Lung (tissue), 12 donors: ENCODE results near the gene VPS25. TPM values are rescaled to one million over a fixed set of nuclear protein-coding genes. Genes with fewer than 3 reads are reported as not detected.

Experiments
- ATAC-seq: fragments of 200-7000 bp; cut with Tn5 transposase; one replicate; pipeline ENCODE4 v1.9.1; 2020; ENCODE audit warnings: moderate number of reproducible peaks; ENCODE audit not compliant: insufficient read depth, low FRiP score
- DNase-seq, 3 donors: peaks; one replicate each; pipeline ENCODE4 v3.0.0-alpha.2; 2013 to 2017
- H3K27ac ChIP-seq, 2 donors: one replicate each; pipeline ENCODE4 v1.5.1; 2013; ENCODE audit warnings: mild to moderate bottlenecking in 2 of 2, moderate library complexity in 2 of 2, control low read depth in 1 of 2, inconsistent platforms in 1 of 2, low read depth in 1 of 2, low read length in 1 of 2
- H3K27me3 ChIP-seq, 3 donors: one replicate each; pipeline ENCODE4 v1.5.1; 2013; ENCODE audit warnings: low read length in 2 of 3; ENCODE audit not compliant: control insufficient read depth in 3 of 3, insufficient read depth in 3 of 3
- H3K36me3 ChIP-seq, 4 donors: one replicate each; pipeline ENCODE4 v1.5.1; 2013; ENCODE audit warnings: low read length in 4 of 4, mild to moderate bottlenecking in 1 of 4, moderate library complexity in 1 of 4; ENCODE audit not compliant: control insufficient read depth in 4 of 4, insufficient read depth in 4 of 4
- H3K4me1 ChIP-seq, 5 donors: one replicate each; pipeline ENCODE4 v1.5.1; 2013; ENCODE audit warnings: low read length in 5 of 5, mild to moderate bottlenecking in 2 of 5, moderate library complexity in 1 of 5; ENCODE audit not compliant: control insufficient read depth in 5 of 5, insufficient read depth in 5 of 5
- H3K4me3 ChIP-seq: one replicate; pipeline ENCODE4 v1.5.1; 2013; ENCODE audit warnings: mild to moderate bottlenecking, control low read depth, moderate library complexity
- H3K9ac ChIP-seq, 2 donors: one replicate each; pipeline ENCODE4 v1.5.1; 2013; ENCODE audit warnings: low read length in 2 of 2, control low read depth in 1 of 2; ENCODE audit not compliant: insufficient read depth in 1 of 2
- H3K9me3 ChIP-seq, 4 donors: one replicate each; pipeline ENCODE4 v1.5.1; 2013; ENCODE audit warnings: low read length in 3 of 4, mild to moderate bottlenecking in 1 of 4, moderate library complexity in 1 of 4; ENCODE audit not compliant: control insufficient read depth in 4 of 4, insufficient read depth in 3 of 4
- CTCF ChIP-seq: IDR thresholded peaks from 2 replicates; pipeline ENCODE4 v1.5.1; 2012; ENCODE audit warnings: mild to moderate bottlenecking; ENCODE audit errors: control extremely low read depth, extremely low read depth
- WGBS, 2 donors: extraction: QIAGEN DNeasy Blood & Tissue Kit; methylation state at CpG; one replicate each; pipeline ENCODE4 v1.1.7; 2013; 5-methylcytosine and 5-hydroxymethylcytosine counted together
- polyA plus RNA-seq, 2 donors: library from polyadenylated mRNA; stranded (reverse); fragments of 200-250 nt; gene quantifications; one replicate each; pipeline ENCODE4 v1.2.1, GENCODE V29; 2013
- total RNA-seq, 2 donors: library from RNA; depleted of rRNA in 1 of 2; stranded (reverse); fragments of >200 nt in 1 of 2; gene quantifications; one replicate each; pipeline ENCODE4 v1.2.1, GENCODE V29; 2014 to 2021
- donor health status: control.
- donor health status: control.
- donor health status: Bipolar disorder and iron deficiency.
- donor health status: healthy.
- donor health status: DM: yes; HTN: yes; CAD: no.

VPS25 gene
- total and polyA plus RNA-seq, 4 donors = 42.4 to 93.7 (median 55.0) TPM

- H3K4me3 ChIP-seq = no peak overlapping the region
- TF ChIP-seq CTCF = no peak
- 84 to 90% methylated on average over 11 of the region's 11 CpGs for WGBS, 2 donors
- no peak overlapping the region for H3K9ac ChIP-seq
- ATAC-seq = no peak
- no peak overlapping the region for H3K27ac ChIP-seq
- peaks cover 0 to 2% (median 0%) of the 10 kb centered on the region in 4 donors for H3K9me3 ChIP-seq
- peaks cover 0 to 27% (median 6%) of the 10 kb centered on the region in 5 donors for H3K4me1 ChIP-seq
- no peak for DNase-seq
- H3K36me3 ChIP-seq = no peaks in the 10 kb centered on the region
- H3K27me3 ChIP-seq = peaks cover 0 to 62% (median 43%) of the 10 kb centered on the region in 3 donors
These were observed 14.0 kb downstream of the VPS25 start for GRCh38 chr17:42787266-42787665.

GRCh38 chr17:42791948-42792347, 18.7 kb downstream of the VPS25 start:
- peaks cover 0 to 16% (median 3%) of the 10 kb centered on the region in 3 donors for H3K27me3 ChIP-seq
- ATAC-seq (no peak), DNase-seq (no peak)
- no peak overlapping the region for H3K27ac ChIP-seq
- 75 to 79% methylated on average over 2 of the region's 2 CpGs for WGBS, 2 donors
- H3K4me3 ChIP-seq = no peak overlapping the region
- H3K36me3 ChIP-seq = peaks cover 0 to 6% (median 0%) of the 10 kb centered on the region in 4 donors
- H3K9ac ChIP-seq = no peak overlapping the region
- TF ChIP-seq CTCF = no peak
- peaks cover 0 to 6% (median 2%) of the 10 kb centered on the region in 5 donors for H3K4me1 ChIP-seq
- no peaks in the 10 kb centered on the region for H3K9me3 ChIP-seq

GRCh38 chr17:42792545-42792944, 19.3 kb downstream of the VPS25 start:
- Histone ChIP-seq H3K27ac (no peak overlapping the region), H3K4me3 (no peak overlapping the region), H3K27me3 (peaks cover 0 to 10% (median 0%) of the 10 kb centered on the region in 3 donors), H3K4me1 (peaks cover 0 to 8% (median 7%) of the 10 kb centered on the region in 5 donors), H3K9ac (no peak overlapping the region), H3K9me3 (no peaks in the 10 kb centered on the region), H3K36me3 (peaks cover 0 to 6% (median 3%) of the 10 kb centered on the region in 4 donors)
- 70 to 81% methylated on average over 5 of the region's 5 CpGs for WGBS, 2 donors
- DNase-seq (no peak), ATAC-seq (no peak)
- no peak for TF ChIP-seq CTCF

- WGBS, 2 donors = 23 to 57% methylated on average over 4 of the region's 4 CpGs
- TF ChIP-seq CTCF = no peak
- ATAC-seq (no peak), DNase-seq (no peak)
- Histone ChIP-seq H3K4me3 (no peak overlapping the region), H3K9me3 (no peaks in the 10 kb centered on the region), H3K27ac (no peak overlapping the region), H3K4me1 (peaks cover 5 to 14% (median 8%) of the 10 kb centered on the region in 5 donors), H3K36me3 (peaks cover 0 to 6% (median 4%) of the 10 kb centered on the region in 4 donors), H3K9ac (no peak overlapping the region), H3K27me3 (no peaks in the 10 kb centered on the region)
These were observed 21.8 kb downstream of the VPS25 start for GRCh38 chr17:42795061-42795460.
